Fibroblast of skin of left quadriceps (primary cell): ENCODE measurements around the gene GLYR1.
A peak's percentile ranks its signal among the peaks of the same experiment; 100 is the strongest.

ENCODE experiments used
- DNase-seq, 2 experiments: peaks; one replicate each; pipeline ENCODE4 v3.0.0-alpha.2; 2013; ENCODE audit warnings: low read depth in 2 of 2

The GLYR1 gene

DNA sequence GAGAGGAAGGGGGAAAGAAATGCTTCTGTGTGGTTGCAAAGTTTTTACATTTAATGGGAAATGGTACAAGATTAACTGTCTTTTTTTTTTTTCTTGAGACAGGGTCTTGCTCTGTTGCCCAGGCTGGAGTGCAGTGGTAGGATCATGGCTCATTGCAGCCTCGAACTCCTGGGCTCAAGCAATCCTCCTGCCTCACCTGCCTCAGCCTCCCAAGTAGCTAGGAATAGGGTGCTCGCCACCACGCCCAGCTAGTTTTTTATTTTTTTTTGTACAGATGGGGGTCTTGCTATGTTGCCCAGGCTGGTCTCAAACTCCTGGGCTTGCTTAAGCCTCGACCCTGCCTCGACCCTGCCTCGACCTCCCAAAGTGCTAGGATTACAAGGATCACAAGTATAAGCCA lies 40.8 kb downstream of the GLYR1 start:
- no peak for DNase-seq

DNA sequence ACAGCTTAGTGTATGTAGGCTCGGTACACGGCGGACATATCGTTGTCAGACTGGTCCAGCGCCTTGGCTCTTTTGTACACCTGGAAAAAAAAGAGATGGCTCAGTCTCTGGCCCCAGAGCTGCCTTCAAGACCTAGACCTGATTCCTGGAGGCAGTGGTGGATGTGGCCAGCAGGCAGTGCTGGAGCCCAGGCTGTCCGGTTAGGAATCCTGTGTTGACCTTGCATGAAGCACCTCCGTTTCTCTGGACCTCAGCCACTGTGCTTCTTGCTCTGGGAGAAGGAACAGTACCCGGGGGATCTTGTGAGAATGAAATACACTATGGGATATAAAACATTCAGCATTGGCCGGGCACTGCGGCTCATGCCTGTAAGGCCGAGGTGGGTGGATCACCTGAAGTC lies 41.9 kb downstream of the GLYR1 start:
- no peak for DNase-seq

DNA sequence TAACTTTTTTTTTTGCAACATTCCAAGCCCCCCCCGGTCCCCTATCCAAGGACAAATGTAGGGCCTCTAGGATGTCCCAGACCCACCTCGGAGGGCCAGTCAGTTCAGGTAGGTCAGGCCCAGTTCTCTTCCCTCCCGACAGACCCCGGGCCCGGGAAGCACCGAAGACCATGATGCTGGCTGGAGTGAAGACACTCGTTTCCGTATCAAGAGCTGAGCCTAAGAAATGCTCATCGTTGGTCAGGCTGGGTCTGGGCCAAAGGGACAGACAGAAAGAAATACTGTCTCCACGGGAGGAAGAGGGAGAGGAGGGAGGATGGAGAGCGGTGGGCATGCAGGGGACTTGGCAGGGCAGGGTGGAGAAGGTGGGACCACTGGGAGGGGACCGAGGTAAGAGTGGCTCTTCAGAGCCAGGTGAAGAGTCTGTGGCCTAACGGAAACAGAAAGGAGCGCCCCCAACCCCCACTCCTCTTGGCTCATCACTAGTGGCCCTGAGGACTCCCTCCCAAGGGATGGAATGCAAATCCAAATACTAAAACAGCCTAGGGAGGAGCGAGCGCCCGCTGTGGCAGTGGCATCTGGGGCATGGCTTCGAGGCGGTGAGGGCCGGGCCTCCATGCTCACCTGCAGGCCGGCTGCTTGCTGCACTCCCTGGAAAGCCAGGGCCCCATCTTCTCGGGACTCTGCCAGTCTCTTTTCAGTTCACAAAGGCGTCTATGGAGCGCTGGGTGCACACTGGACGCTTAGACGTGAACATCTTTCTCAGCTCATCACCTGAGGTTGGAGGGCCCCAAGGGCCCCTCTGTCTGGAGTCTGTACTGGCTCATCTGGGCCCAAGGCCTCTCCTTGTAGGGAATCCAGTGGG lies 43.0 kb downstream of the GLYR1 start:
- DNase-seq: no peak

- DNase-seq: no peak
Measured at GRCh38 chr16:4803401-4803844, 43.7 kb downstream of the GLYR1 start.

DNA sequence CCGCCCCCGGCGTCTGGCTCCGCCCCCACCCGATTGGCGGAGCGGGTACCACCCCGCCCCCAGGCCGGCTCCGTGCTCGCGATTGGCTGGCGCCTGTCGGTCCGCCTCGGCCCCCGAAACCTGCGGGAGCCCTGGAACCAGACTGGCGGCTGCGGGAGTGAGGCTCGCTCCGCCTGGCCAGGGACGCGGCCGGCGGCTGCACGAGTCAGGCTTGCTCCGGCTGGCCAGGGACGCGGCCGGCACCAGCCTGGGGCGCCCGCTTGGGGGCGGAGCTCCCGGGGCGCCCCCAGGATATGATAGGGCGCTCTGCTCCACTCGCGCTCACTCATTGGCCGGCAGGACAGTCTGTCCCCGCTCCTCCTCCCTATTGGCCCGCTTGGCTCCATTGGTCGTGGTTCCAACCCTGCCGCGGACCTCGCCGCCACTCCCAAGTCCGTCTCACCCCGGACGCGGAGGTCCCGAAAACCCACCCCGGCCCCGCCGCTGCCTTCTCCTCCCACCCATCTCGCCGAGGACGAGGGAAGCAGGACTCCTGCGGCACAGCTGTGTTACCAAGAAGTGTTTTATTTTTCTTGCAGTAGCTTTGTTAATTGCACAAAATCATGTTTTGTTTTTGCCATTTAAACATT lies 44.3 kb downstream of the GLYR1 start:
- DNase-seq: peak; percentile 76 to 77

GRCh38 chr16:4801962-4802658 lies 45.0 kb downstream of the GLYR1 start, which contains the start of gene ROGDI:
ROGDI (minus strand) TSS chr16:4802633; CDS start chr16:4802571, 62 bp downstream.
- no peak for DNase-seq

DNA sequence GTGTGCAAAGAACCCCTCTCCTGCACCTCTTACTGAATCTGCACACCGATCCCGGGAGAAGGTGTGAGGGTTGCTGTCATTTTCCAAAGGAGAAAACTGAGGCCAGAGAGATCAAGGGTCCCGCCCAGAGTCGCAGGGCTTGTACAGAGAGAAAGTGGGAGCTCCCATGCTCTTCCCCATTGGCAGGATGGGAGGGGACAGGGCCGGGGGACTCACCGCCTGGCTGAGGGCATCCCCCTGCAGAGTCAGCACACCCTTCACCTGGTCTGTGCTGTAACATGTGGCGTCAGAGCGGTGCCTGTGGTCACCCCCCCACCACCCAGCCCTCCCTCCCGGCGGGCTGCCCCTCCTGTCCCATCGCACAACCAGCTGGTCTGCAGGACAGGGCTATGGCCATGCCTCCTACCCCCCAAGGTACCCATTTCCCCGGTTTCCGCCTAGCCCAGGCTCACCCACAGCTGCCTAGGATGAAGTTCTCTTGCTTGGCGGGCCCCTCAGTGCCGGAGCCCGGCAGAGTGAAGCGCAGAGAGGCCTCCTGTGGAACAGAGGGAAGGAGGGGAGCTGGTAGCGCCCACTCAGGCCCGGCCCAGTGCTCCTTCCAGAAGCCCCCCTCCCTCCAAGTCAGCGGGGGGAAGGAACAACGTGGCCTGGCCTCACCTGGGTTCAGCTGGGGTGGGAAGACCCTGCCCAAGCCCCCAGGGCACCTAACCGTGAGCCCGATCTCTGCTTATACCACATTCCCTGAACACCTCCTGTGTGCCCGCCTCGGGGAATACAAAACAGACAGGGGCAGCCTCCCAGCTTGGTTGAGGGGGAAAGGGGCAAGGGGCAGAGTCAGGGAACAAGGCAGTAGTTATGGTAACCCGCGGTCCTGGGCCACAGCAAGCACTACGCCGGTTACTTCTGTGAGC lies 45.8 kb downstream of the GLYR1 start:
- DNase-seq: no peak

DNA sequence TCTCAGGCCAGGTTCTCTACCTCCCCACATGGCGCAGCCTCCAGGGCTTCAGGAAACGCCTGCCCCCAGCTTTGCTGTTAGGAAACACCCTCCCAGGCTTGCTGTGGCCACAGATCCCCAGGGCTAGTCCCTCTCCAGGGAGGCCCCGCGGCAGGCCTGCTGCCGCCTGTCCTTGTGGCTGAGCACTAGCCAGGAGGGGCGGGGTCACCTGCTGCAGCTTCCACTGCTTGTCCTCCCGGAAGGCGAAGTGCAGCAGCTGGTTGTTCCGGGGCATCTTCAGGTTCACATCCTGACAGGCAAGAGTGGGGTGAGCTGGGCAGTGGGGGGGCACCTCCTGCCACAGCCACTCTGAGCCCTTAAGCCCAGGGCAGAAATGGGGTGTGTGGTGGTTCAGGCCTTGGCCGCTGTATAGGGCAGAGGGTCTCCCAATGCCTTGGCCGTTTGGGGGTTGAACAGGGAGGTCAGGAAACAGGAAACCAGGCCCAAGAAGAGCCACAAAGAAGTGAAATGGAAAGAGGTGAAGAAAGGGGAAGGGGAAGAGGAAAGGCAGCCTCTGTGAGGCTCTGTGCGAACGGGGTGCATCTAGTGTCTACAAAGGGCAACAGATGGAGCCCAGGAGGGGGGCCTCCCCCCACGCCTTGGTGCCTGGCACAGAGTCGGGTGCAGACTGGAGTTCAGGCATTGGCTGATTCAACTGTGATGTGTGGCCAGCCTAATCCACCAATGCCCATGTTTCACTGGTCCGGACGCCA lies 46.6 kb downstream of the GLYR1 start:
- DNase-seq: no peak

GRCh38 chr16:4799171-4799855 lies 47.8 kb downstream of the GLYR1 start:
- no peak for DNase-seq

DNA sequence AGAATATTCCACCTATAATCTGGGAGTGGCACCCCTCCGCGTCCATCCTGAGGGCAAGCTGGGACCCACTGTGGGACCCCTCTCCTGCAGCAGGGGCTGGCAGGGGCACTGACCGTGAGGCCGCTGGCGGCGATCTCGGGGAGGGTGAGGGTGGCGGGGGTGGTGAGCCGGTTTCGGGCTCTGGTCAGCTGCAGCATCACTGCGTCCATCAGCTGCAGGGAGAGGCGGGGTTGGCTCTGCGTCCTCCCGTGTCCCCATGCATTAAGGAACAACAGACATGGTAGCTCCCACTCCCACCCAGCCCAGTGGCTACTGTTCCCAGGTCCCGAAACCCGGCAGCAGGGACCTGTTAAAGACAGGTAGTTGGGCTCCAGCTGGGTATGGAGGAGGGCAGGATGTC lies 48.6 kb downstream of the GLYR1 start:
- DNase-seq: no peak

- DNase-seq: no peak
Measured at GRCh38 chr16:4797805-4798252, 49.3 kb downstream of the GLYR1 start.

GRCh38 chr16:4796982-4797804 lies 49.9 kb downstream of the GLYR1 start:
- DNase-seq: no peak

DNA sequence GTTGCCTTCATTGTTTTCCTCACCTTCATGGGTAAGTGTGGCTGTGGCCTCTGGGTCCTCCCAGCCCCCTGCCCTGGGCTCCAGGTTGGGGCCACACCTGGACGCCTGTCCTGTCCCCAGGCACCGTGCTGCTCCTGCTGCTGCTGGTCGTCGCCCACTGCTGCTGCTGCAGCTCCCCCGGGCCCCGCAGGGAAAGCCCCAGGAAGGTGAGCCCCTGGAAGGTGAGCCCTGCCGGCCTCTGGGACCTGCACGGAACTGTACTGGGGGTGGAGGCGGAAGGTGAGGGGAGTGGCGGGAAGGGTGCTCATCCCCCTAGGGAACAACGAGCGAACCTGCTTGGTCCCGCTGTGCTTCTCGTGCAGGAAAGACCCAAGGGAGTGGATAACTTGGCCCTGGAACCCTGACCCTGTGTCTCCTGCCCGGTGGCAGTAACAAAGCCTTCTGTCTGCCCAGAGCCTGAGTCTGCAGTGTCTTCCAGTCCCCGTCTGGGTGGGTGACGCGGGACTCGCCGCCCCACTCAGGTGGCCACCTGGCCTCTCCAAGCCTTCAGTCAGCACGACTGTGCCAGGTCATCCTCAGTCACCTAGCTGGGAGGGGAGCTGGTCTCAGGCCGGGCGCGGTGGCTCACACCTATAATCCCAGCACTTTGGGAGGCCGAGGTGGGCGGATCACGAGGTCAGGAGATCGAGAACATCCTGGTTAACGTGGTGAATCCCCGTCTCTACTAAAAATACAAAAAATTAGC lies 51.1 kb downstream of the GLYR1 start:
- DNase-seq: no peak

DNA sequence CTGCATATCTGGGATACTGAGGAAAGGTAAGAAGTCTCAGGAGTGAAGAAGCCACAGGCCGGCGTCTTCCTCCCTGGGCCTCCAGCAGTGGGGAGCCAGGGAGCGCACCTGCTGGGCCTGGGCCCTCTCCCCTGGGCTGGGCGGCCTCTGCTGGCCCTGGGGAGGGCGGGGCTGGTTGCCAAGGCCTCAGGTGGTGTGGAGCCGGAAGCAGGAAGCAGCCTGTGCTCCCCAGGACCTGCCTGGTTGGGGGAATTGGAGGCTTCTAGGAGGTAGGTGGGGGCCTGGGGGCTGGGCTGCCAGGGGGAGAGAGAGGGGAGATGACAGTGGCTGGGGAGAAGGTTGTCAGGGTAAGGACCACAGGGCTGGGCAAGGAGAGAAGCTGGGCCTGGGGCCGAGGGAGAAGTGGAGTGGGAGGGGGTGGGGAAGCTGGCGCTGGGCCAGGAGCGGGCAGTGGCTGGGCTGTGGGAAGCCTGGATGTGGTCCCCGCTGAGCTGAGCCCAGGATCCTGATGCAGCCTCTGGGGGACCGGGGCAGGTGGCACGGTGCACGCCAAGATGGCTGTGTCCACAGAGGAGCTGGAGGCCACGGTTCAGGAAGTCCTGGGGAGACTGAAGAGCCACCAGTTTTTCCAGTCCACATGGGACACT lies 51.8 kb downstream of the GLYR1 start, which contains the start of gene SMIM22:
Gene SMIM22, plus strand, starts transcription at position 189 of the 647 bp plus-strand sequence. Its CDS starts 366 bp downstream, at position 555.
- no peak for DNase-seq

- DNase-seq: no peak
Measured at GRCh38 chr16:4792951-4793513, 54.1 kb downstream of the GLYR1 start.

DNA sequence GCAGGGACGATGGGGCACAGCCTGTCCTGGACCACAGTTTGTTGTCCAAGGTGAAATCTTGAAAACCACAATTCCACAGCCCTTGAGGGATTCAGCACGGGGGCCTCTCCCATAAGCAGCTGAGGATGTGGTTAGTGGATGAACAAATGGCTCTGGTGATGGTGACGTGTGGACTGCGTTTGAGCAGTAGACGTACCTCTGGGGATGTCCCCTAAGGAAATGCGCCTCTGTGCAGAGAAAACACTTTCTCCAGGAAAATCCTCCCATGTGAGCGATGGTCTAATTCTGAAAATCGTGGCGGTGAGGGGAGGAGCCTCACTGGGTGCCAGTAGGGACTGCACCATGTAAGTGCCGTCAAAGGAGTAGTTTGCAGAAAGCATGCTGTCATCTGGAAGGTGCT lies 56.2 kb downstream of the GLYR1 start:
- no peak for DNase-seq

DNA sequence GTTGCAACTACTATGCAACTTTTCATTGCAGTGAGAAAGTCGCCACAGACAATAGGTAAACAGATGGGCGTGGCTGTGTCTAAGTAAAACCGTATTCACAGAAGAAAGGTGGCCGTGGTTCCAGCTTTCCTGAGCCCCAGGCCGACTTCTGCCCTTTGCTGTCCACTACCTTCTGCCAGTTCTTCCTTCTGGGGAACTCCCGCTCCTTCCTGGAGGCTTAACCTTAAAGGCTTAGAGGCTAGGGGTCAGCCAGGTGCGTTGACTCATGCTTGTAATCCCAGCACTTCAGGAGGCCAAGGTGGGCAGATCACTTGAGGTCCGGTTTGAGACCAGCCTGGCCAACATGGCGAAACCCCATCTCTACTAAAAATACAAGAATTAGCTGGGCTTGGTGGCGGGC lies 56.8 kb downstream of the GLYR1 start:
- no peak for DNase-seq
